Measurements from ENCODE around the gene HSPA4L.
A peak's percentile ranks its signal among the peaks of the same experiment; 100 is the strongest.

The HSPA4L gene

DNA sequence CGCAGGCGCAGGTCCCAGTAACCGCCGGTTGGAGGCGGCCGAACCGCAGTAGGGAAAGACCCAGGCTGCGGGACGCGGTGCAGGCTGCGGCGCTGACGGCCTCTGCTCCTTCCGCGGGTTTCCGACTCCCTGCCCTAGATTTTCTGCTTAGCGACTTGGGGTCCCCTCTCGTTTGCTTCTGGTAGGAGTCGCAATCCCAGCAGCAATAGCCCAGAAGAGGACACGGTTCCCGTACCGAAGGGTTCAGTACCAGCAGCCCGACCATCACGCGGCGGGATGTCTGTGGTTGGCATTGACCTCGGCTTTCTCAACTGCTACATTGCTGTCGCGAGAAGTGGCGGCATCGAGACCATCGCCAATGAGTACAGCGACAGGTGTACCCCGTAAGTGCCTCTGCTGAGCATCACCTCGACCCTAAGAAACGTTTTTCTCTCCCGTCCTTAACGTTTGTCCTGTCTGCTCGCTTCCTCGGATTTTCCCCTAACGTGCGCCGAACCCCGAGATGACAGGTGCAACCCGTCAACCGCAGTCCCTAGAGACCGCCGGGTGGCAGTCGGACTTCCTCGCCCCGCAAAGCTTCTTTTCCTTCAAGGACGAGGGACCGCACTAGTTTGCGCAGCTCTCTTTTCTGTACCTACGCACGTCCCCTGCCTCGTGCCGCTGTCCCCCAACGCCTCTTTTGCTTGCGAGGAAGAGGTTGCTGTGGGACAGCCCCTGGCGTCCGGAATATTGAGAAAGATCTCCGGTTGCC, at the start of gene HSPA4L:
TSS of gene HSPA4L (plus strand) at position 48 of the 751 bp plus-strand sequence. CDS start at position 277, 229 bp downstream.
- peak; percentile 19 to 62 for DNase-seq (ENCODE audit: low read depth in 2 of 2)
- H3K4me3 ChIP-seq (replicated peaks in 1 of 2; ENCODE audit: low read depth in 2 of 2, low read length in 2 of 2), result peak within 1 kb of the TSS; percentile 77 to 79
- TF ChIP-seq, protein P1, sequence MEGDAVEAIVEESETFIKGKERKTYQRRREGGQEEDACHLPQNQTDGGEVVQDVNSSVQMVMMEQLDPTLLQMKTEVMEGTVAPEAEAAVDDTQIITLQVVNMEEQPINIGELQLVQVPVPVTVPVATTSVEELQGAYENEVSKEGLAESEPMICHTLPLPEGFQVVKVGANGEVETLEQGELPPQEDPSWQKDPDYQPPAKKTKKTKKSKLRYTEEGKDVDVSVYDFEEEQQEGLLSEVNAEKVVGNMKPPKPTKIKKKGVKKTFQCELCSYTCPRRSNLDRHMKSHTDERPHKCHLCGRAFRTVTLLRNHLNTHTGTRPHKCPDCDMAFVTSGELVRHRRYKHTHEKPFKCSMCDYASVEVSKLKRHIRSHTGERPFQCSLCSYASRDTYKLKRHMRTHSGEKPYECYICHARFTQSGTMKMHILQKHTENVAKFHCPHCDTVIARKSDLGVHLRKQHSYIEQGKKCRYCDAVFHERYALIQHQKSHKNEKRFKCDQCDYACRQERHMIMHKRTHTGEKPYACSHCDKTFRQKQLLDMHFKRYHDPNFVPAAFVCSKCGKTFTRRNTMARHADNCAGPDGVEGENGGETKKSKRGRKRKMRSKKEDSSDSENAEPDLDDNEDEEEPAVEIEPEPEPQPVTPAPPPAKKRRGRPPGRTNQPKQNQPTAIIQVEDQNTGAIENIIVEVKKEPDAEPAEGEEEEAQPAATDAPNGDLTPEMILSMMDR (IDR thresholded peaks at IDR 0.05; ENCODE audit: low read depth, low read length), result peak; percentile 14

DNA sequence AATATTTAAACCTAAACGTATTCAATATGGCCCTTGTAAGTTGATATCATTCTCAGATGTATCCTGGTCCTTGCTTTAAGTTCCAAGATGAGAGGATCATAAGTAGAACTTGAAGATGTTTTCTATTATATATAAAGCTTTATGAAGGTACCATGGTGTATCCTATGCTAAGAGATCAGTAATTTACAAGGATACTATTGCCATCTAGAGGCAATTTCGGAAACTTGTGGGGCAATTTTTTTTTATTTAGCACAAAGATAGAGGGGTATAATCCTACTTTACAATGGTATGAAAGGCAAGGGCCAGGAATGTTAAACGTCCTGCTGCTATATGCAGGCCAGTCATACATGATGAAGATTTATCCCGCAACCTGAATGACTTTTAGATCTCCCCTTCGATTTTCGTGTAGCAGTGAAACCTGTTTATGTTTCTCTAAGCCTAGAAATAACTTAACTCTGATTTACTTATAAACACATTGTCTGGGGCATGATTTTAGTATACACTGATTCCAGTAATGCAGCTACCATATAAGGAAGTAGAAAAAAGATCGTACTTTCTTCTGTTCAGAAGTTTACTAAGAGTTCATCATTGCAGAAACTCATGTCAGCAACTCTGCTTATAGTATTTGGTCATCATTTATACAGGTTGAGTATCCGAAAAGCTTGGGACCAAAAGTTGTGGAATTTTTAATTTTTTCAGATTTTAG, 49.3 kb upstream of the HSPA4L start:
- no peak overlapping the region for H3K4me3 ChIP-seq (replicated peaks in 1 of 2; ENCODE audit: low read depth in 2 of 2, low read length in 2 of 2)
- TF ChIP-seq, protein P1 (IDR thresholded peaks at IDR 0.05; ENCODE audit: low read depth, low read length), result peak; percentile 50
- DNase-seq (ENCODE audit: low read depth in 2 of 2), result peak; percentile 68 to 70

DNA sequence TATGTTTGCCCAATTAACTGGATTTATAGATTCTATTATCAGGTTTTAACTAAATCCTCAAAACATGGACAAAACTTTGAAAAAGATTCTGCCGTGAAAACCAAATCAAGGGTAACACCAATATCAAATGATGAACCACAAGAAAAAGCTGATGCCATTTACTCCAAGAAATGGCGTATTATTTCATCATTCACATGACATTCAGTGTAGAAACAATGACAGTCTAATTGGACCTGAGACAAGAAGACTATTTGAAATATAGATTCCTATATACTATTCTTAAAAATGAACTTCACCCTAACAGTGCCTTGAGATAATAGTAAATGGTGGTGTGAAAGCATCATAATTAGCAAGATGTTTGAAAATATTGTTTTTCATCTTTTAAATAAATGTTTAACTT, 47.1 kb upstream of the HSPA4L start:
- DNase-seq (ENCODE audit: low read depth in 2 of 2), result no peak
- TF ChIP-seq, protein P1 (IDR thresholded peaks at IDR 0.05; ENCODE audit: low read depth, low read length), result no peak
- H3K4me3 ChIP-seq (replicated peaks in 1 of 2; ENCODE audit: low read depth in 2 of 2, low read length in 2 of 2), result no peak overlapping the region

DNA sequence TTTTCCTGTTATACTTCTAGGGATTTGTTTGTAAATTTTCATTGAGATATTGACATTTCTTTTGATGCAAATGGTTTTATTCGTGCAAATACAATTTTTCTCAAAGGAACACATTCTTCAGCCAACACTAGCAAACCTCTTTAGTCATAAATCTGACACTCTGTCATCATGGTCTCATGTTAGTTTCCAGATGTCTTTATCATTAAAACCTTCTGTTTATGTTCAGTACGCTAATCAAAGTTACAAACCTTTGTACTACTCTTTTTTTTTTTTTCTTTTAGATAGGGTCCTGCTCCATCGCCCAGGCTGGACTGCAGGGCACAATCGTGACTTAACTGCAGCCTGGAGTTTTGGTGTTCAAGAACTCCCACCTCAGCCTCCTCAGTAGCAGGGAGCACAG, 44.8 kb upstream of the HSPA4L start:
- TF ChIP-seq, protein P1 (IDR thresholded peaks at IDR 0.05; ENCODE audit: low read depth, low read length), result no peak
- H3K4me3 ChIP-seq (replicated peaks in 1 of 2; ENCODE audit: low read depth in 2 of 2, low read length in 2 of 2), result no peak overlapping the region
- DNase-seq (ENCODE audit: low read depth in 2 of 2), result no peak

DNA sequence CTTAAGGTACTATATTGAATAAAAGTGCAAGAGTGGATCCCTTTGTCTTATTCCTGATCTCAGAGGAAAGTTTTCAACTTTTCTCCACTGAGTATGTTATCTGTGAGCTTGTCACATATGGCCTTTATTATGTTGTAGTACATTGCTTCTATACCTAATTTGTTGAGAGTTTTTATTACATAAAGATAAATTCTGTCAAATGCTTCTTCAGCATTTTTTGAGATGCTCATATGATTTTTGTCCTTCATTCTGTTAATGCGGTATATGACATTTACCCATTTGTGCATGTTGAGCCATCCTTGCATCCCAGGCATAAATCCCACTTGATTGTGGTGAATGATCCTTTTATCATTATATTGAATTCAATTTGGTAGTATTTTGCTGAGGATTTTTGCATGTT, 40.9 kb upstream of the HSPA4L start:
- DNase-seq (ENCODE audit: low read depth in 2 of 2), result no peak
- TF ChIP-seq, protein P1 (IDR thresholded peaks at IDR 0.05; ENCODE audit: low read depth, low read length), result no peak
- no peak overlapping the region for H3K4me3 ChIP-seq (replicated peaks in 1 of 2; ENCODE audit: low read depth in 2 of 2, low read length in 2 of 2)

DNA sequence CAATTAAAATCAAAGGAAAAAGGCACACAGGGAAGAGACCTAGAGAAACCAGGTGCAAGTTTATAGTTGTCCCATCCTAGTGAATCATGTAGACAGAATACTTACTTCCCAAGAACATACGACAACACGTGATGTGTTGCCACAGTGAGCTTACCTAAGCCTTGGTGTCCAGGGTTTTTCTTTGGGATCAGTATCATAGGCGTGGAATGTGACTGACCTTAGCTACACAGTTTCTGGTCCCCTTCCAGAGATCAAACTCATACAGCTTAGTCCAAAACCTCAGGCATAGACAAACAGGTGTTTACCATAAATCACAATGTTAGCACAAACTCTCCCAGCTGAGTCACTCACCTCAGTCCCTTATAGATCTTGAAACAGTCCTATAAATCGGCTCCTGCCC, 34.2 kb upstream of the HSPA4L start:
- TF ChIP-seq, protein P1 (IDR thresholded peaks at IDR 0.05; ENCODE audit: low read depth, low read length), result no peak
- H3K4me3 ChIP-seq (replicated peaks in 1 of 2; ENCODE audit: low read depth in 2 of 2, low read length in 2 of 2), result no peak overlapping the region
- no peak for DNase-seq (ENCODE audit: low read depth in 2 of 2)

Measured in cardiac fibroblast (primary cell).